DOHH2 (cell line): ENCODE measurements around the gene HIF3A.

Experiments used
- EZH2phosphoT487 ChIP-seq: fragments of 200-600 bp; sonication (generic); IDR thresholded peaks from 2 replicates; pipeline ENCODE4 v1.6.1; 2017; ENCODE audit warnings: borderline replicate concordance, mild to moderate bottlenecking, antibody characterized with exemption, low read length, moderate library complexity, mixed read lengths
- TF ChIP-seq, protein P1 (sequence below): fragments of 200-600 bp; sonication (generic); IDR thresholded peaks from one replicate; pipeline ENCODE4 v1.5.1; 2014; ENCODE audit warnings: antibody characterized with exemption, mild to moderate bottlenecking, low read depth, low read length; ENCODE audit not compliant: poor library complexity, severe bottlenecking

- TF ChIP-seq, protein P1, sequence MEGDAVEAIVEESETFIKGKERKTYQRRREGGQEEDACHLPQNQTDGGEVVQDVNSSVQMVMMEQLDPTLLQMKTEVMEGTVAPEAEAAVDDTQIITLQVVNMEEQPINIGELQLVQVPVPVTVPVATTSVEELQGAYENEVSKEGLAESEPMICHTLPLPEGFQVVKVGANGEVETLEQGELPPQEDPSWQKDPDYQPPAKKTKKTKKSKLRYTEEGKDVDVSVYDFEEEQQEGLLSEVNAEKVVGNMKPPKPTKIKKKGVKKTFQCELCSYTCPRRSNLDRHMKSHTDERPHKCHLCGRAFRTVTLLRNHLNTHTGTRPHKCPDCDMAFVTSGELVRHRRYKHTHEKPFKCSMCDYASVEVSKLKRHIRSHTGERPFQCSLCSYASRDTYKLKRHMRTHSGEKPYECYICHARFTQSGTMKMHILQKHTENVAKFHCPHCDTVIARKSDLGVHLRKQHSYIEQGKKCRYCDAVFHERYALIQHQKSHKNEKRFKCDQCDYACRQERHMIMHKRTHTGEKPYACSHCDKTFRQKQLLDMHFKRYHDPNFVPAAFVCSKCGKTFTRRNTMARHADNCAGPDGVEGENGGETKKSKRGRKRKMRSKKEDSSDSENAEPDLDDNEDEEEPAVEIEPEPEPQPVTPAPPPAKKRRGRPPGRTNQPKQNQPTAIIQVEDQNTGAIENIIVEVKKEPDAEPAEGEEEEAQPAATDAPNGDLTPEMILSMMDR = no peak
- TF ChIP-seq EZH2phosphoT487 = no peak
These were observed 1.7 kb downstream of the HIF3A start for GRCh38 chr19:46298479-46299003.
